ENCODE data around the gene CHN1.

The CHN1 gene

DNA sequence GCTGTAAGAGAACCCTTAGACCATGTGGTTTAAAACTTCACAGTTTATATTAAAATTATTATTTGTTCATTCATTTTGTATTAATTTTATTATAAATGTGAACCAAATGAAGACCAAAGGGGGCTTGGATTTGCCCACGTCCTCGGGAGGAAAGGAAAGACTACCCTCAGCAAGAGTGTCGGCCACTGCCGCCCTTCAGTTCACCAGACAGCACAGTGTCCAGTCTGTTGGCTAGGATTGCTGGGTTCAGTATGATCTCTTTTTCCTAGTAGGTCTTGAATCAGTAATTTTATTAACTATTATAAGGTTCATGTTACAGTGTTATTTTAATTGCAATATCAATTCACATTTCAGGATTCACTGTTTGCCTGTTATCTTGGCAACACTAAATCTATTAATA lies 162.7 kb downstream of the CHN1 start:
- ChIA-PET CTCF (interaction anchor here (1.0 kb wide), 1 partner anchor 94 kb away, joined by 3 read pairs; no protein-coding TSS in a partner anchor), POLR2A (no interaction called here)
- TF ChIP-seq NFRKB (IDR thresholded peaks at IDR 0.05) (no peak), ELF4 (IDR thresholded peaks at IDR 0.05) (no peak), ZNF384 (IDR thresholded peaks at IDR 0.05) (no peak), CTBP1 (IDR thresholded peaks at IDR 0.05; ENCODE audit: borderline replicate concordance) (no peak), BHLHE40 (IDR thresholded peaks at IDR 0.05; ENCODE audit: borderline replicate concordance) (no peak), FOXM1 (IDR thresholded peaks at IDR 0.05; ENCODE audit: borderline replicate concordance) (no peak), TARDBP (IDR thresholded peaks at IDR 0.05) (no peak), SP1 (IDR thresholded peaks at IDR 0.05) (no peak), LEF1 (IDR thresholded peaks at IDR 0.05; ENCODE audit: borderline replicate concordance) (no peak), ARNT (IDR thresholded peaks at IDR 0.05) (no peak), SUZ12 (IDR thresholded peaks at IDR 0.05) (no peak), FOXK2 (IDR thresholded peaks at IDR 0.05) (no peak), PKNOX1 (IDR thresholded peaks at IDR 0.05) (no peak), HDGF (IDR thresholded peaks at IDR 0.05; ENCODE audit: borderline replicate concordance) (no peak), FOXA1 (IDR thresholded peaks at IDR 0.05) (no peak), L3MBTL2 (conservative IDR thresholded peaks at IDR 0.05) (no peak)
- DNase-seq (ENCODE audit: extremely low spot score) = no peak

DNA sequence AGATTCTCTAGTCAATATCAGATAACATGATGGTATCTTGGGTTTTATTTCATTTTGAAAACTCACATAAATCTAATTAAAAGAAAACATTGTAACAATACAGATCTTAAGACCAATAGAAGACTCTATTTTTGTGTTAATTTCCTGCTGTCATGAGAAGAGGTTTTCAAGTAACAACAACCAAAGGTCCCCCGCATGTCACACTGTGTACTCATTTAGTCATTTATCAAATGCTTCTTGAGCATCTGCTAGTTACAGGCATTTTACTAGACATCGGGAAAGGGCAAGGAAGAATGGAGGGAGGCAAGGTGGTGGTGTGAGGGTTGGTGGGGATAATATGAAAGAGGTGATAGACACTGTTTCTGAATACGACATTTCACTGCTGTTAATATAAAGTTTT lies 163.2 kb downstream of the CHN1 start:
- POLR2A ChIA-PET = no interaction called here
- DNase-seq (ENCODE audit: extremely low spot score) = no peak
- CTCF ChIA-PET = no interaction called here
- TF ChIP-seq FOXK2 (IDR thresholded peaks at IDR 0.05) (no peak), FOXA1 (IDR thresholded peaks at IDR 0.05) (no peak), L3MBTL2 (conservative IDR thresholded peaks at IDR 0.05) (no peak), SP1 (IDR thresholded peaks at IDR 0.05) (no peak), HDGF (IDR thresholded peaks at IDR 0.05; ENCODE audit: borderline replicate concordance) (no peak), BHLHE40 (IDR thresholded peaks at IDR 0.05; ENCODE audit: borderline replicate concordance) (no peak), FOXM1 (IDR thresholded peaks at IDR 0.05; ENCODE audit: borderline replicate concordance) (no peak), ARNT (IDR thresholded peaks at IDR 0.05) (no peak), LEF1 (IDR thresholded peaks at IDR 0.05; ENCODE audit: borderline replicate concordance) (no peak), TARDBP (IDR thresholded peaks at IDR 0.05) (no peak), CTBP1 (IDR thresholded peaks at IDR 0.05; ENCODE audit: borderline replicate concordance) (no peak), SUZ12 (IDR thresholded peaks at IDR 0.05) (no peak)

DNA sequence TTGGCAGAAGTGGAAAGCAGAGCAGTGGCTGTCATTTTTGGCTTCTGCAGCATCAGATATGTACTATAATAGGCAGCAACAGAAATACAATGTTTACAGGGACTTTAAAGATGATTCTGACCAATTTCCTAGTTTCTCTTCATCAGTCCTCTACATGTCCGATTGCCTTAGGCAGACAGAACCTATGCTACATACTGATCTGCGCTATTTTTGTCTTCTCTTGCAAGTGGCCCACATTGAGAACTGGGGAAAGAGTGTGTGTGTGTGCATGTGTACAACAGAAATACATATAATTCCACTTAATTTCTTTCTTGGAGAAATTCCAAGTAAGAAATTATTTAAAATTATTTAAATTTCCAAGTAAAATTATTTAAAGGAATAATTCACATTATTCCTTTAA lies 163.8 kb downstream of the CHN1 start:
- DNase-seq (ENCODE audit: extremely low spot score) = no peak
- no peak for TF ChIP-seq HDGF (IDR thresholded peaks at IDR 0.05; ENCODE audit: borderline replicate concordance)
- TF ChIP-seq SP1 (IDR thresholded peaks at IDR 0.05) = no peak
- TF ChIP-seq FOXA1 (IDR thresholded peaks at IDR 0.05) = no peak
- no peak for TF ChIP-seq BHLHE40 (IDR thresholded peaks at IDR 0.05; ENCODE audit: borderline replicate concordance)
- no peak for TF ChIP-seq ELF4 (IDR thresholded peaks at IDR 0.05)
- no peak for TF ChIP-seq ARNT (IDR thresholded peaks at IDR 0.05)
- TF ChIP-seq L3MBTL2 (conservative IDR thresholded peaks at IDR 0.05) = no peak
- ChIA-PET POLR2A (no interaction called here), CTCF (no interaction called here)

GRCh38 chr2:174840436-174840835 lies 164.7 kb downstream of the CHN1 start:
- POLR2A ChIA-PET = no interaction called here
- no peak for TF ChIP-seq ELF4 (IDR thresholded peaks at IDR 0.05)
- no peak for TF ChIP-seq LEF1 (IDR thresholded peaks at IDR 0.05; ENCODE audit: borderline replicate concordance)
- no peak for TF ChIP-seq ZNF384 (IDR thresholded peaks at IDR 0.05)
- no peak for TF ChIP-seq HDGF (IDR thresholded peaks at IDR 0.05; ENCODE audit: borderline replicate concordance)
- no peak for TF ChIP-seq FOXK2 (IDR thresholded peaks at IDR 0.05)
- no peak for TF ChIP-seq FOXM1 (IDR thresholded peaks at IDR 0.05; ENCODE audit: borderline replicate concordance)
- TF ChIP-seq FOXA1 (IDR thresholded peaks at IDR 0.05) = no peak
- TF ChIP-seq SUZ12 (IDR thresholded peaks at IDR 0.05) = no peak
- no peak for TF ChIP-seq L3MBTL2 (conservative IDR thresholded peaks at IDR 0.05)
- TF ChIP-seq ARNT (IDR thresholded peaks at IDR 0.05) = no peak
- no peak for TF ChIP-seq NFRKB (IDR thresholded peaks at IDR 0.05)
- TF ChIP-seq TARDBP (IDR thresholded peaks at IDR 0.05) = no peak
- TF ChIP-seq SP1 (IDR thresholded peaks at IDR 0.05) = no peak
- TF ChIP-seq CTBP1 (IDR thresholded peaks at IDR 0.05; ENCODE audit: borderline replicate concordance) = no peak
- TF ChIP-seq PKNOX1 (IDR thresholded peaks at IDR 0.05) = no peak
- no peak for TF ChIP-seq BHLHE40 (IDR thresholded peaks at IDR 0.05; ENCODE audit: borderline replicate concordance)
- DNase-seq (ENCODE audit: extremely low spot score) = no peak
- CTCF ChIA-PET = no interaction called here

GRCh38 chr2:174839662-174840061 lies 165.5 kb downstream of the CHN1 start:
- CTCF ChIA-PET = no interaction called here
- DNase-seq (ENCODE audit: extremely low spot score) = no peak
- TF ChIP-seq ELF4 (IDR thresholded peaks at IDR 0.05) (no peak), FOXM1 (IDR thresholded peaks at IDR 0.05; ENCODE audit: borderline replicate concordance) (no peak)
- POLR2A ChIA-PET = no interaction called here

DNA sequence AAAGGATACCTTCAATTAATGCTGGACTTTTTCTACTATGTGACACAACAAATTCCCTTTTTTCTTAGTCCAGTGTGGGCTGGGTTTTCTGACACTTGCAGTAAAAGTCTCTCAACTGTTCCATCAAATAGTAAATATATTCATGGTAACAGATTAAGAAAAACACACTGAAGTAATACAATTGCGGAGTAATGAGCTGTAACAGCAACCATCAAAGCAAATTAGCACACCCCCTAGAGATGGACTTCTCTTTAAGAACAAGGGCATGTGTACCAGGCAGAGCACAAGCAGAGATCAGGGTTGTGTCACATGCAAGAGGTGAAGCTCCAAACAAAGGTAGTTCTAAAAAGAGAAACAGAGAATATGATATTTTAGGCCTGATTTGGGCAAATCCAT lies 168.2 kb downstream of the CHN1 start:
- CTCF ChIA-PET = no interaction called here
- POLR2A ChIA-PET = no interaction called here
- TF ChIP-seq FOXM1 (IDR thresholded peaks at IDR 0.05; ENCODE audit: borderline replicate concordance) = no peak
- no peak for TF ChIP-seq SP1 (IDR thresholded peaks at IDR 0.05)
- TF ChIP-seq ARNT (IDR thresholded peaks at IDR 0.05) = no peak
- no peak for TF ChIP-seq SUZ12 (IDR thresholded peaks at IDR 0.05)
- TF ChIP-seq PKNOX1 (IDR thresholded peaks at IDR 0.05) = no peak
- TF ChIP-seq ELF4 (IDR thresholded peaks at IDR 0.05) = no peak
- no peak for TF ChIP-seq HDGF (IDR thresholded peaks at IDR 0.05; ENCODE audit: borderline replicate concordance)
- TF ChIP-seq FOXA1 (IDR thresholded peaks at IDR 0.05) = no peak
- no peak for TF ChIP-seq TARDBP (IDR thresholded peaks at IDR 0.05)
- no peak for TF ChIP-seq L3MBTL2 (conservative IDR thresholded peaks at IDR 0.05)
- no peak for TF ChIP-seq NFRKB (IDR thresholded peaks at IDR 0.05)
- TF ChIP-seq CTBP1 (IDR thresholded peaks at IDR 0.05; ENCODE audit: borderline replicate concordance) = no peak
- no peak for TF ChIP-seq LEF1 (IDR thresholded peaks at IDR 0.05; ENCODE audit: borderline replicate concordance)
- no peak for TF ChIP-seq BHLHE40 (IDR thresholded peaks at IDR 0.05; ENCODE audit: borderline replicate concordance)
- no peak for TF ChIP-seq FOXK2 (IDR thresholded peaks at IDR 0.05)
- no peak for DNase-seq (ENCODE audit: extremely low spot score)
